GM12878 (cell line): Measurements from ENCODE around the gene HTT-AS. TPM values are rescaled to one million over a fixed set of nuclear protein-coding genes. Genes with fewer than 3 reads are reported as not detected.

Source experiments
- ATAC-seq: fragments of 200-7000 bp; cut with Tn5 transposase; 3 replicates; pipeline ENCODE4 v1.9.1; 2020; ENCODE audit warnings: mild to moderate bottlenecking, moderate library complexity
- BruUV-seq: library from RNA; stranded (reverse); fragments of 400-500 nt; replicated peaks from 2 replicates; lab custom pipeline; 2021; lab: Mats Ljungman, UMichigan
- CTCF ChIA-PET: fragments of 300-600 bp; sonication (Branson Sonifier 250); formaldehyde crosslinking; extraction: SDS; loops from one replicate; lab custom pipeline; 2021; ENCODE audit warnings: inconsistent platforms; lab: Yijun Ruan, JAX
- POLR2A ChIA-PET: fragments of 350-600 bp; formaldehyde crosslinking; extraction: SDS; loops from one replicate; lab custom pipeline; 2021; ENCODE audit warnings: inconsistent platforms; lab: Charles Lee
- RAD21 ChIA-PET: fragments of 300-600 bp; sonication (Branson Sonifier 250); formaldehyde crosslinking; loops from one replicate; lab custom pipeline; 2023; ENCODE audit warnings: antibody characterized with exemption; ENCODE audit not compliant: unreplicated experiment; lab: Charles Lee
- SMC1A ChIA-PET: fragments of 300-600 bp; sonication (Branson Sonifier 250); formaldehyde crosslinking; loops from one replicate; lab custom pipeline; 2023; ENCODE audit not compliant: unreplicated experiment, uncharacterized antibody; lab: Charles Lee
- DNase-seq: peaks from one replicate; pipeline ENCODE4 v3.0.0-alpha.2; 2011; ENCODE audit warnings: low read depth, low spot score
- FAIRE-seq: peaks from 3 replicates; lab custom pipeline; 2011; peaks lifted over from hg19 to GRCh38; lab: Jason Lieb, UNC
- H2AFZ ChIP-seq: 2 replicates; pipeline ENCODE4 v1.6.0; 2011; ENCODE audit warnings: low read depth, low read length, control low read depth; ENCODE audit not compliant: control insufficient read depth
- H3K27ac ChIP-seq: 2 replicates; pipeline ENCODE4 v1.5.1; 2011; ENCODE audit warnings: control low read depth; ENCODE audit not compliant: control insufficient read depth, insufficient read depth
- H3K27me3 ChIP-seq, 2 experiments: replicated peaks in 1 of 2; 2 replicates each; pipeline versions ENCODE4 v1.6.0 to v1.6.1; 2011; ENCODE audit warnings: low read length in 1 of 2; ENCODE audit not compliant: control insufficient read depth in 2 of 2, insufficient read depth in 2 of 2
- H3K36me3 ChIP-seq, 2 experiments: 2 replicates each; pipeline ENCODE4 v1.5.1; 2011; ENCODE audit warnings: low read length in 1 of 2; ENCODE audit not compliant: control insufficient read depth in 2 of 2, insufficient read depth in 2 of 2
- H3K4me1 ChIP-seq: 2 replicates; pipeline ENCODE4 v1.6.1; 2011; ENCODE audit warnings: mild to moderate bottlenecking, low read length, moderate library complexity, mixed read lengths; ENCODE audit not compliant: control insufficient read depth, insufficient read depth
- H3K4me2 ChIP-seq: 2 replicates; pipeline ENCODE4 v1.6.0; 2011; ENCODE audit warnings: control low read depth; ENCODE audit not compliant: control insufficient read depth, insufficient read depth
- H3K4me3 ChIP-seq: fragments of 200-600 bp; sonication (generic); 2 replicates; pipeline ENCODE4 v1.5.1; 2016
- H3K79me2 ChIP-seq: 2 replicates; pipeline ENCODE4 v1.6.0; 2011; ENCODE audit warnings: low read length; ENCODE audit not compliant: control insufficient read depth, insufficient read depth
- H3K9ac ChIP-seq: 2 replicates; pipeline ENCODE4 v1.8.0; 2011; ENCODE audit warnings: low read length, control low read depth, mixed read lengths; ENCODE audit not compliant: control insufficient read depth, insufficient read depth
- H3K9me3 ChIP-seq: replicated peaks from 3 replicates; pipeline ENCODE4 v1.5.1; 2011; ENCODE audit warnings: mild to moderate bottlenecking, low read length; ENCODE audit not compliant: control insufficient read depth, insufficient read depth
- H4K20me1 ChIP-seq: 2 replicates; pipeline ENCODE4 v1.6.0; 2011; ENCODE audit not compliant: control insufficient read depth, insufficient read depth
- ASH2L ChIP-seq: fragments of 300-600, 200-600 bp; sonication (generic); IDR thresholded peaks from 2 replicates; pipeline ENCODE4 v1.6.1; 2017; ENCODE audit warnings: low read depth, mild to moderate bottlenecking, borderline replicate concordance
- EED ChIP-seq: sonication (generic); IDR thresholded peaks from 2 replicates; pipeline ENCODE4 v1.6.1; 2016; ENCODE audit warnings: antibody characterized with exemption, low read depth
- EGR1 ChIP-seq, 2 experiments: IDR thresholded peaks; 1 replicate in 1 of 2; 2 replicates in 1 of 2; pipeline ENCODE4 v1.6.1; 2011 to 2012; ENCODE audit warnings: low read depth in 2 of 2, low read length in 2 of 2, borderline replicate concordance in 1 of 2, mild to moderate bottlenecking in 1 of 2, moderate library complexity in 1 of 2
- IRF4 ChIP-seq: IDR thresholded peaks from 2 replicates; pipeline ENCODE4 v1.6.1; 2011; ENCODE audit warnings: low read depth, low read length
- LARP7 ChIP-seq: fragments of 450-650 bp; IDR thresholded peaks from 2 replicates; pipeline ENCODE4 v1.6.1; 2017; ENCODE audit warnings: mild to moderate bottlenecking
- POLR2AphosphoS2 ChIP-seq: IDR thresholded peaks from 2 replicates; pipeline ENCODE4 v1.6.1; 2011; ENCODE audit warnings: low read depth, mild to moderate bottlenecking, low read length, improper control_type of control experiment, moderate library complexity
- SIN3A ChIP-seq: IDR thresholded peaks from 2 replicates; pipeline ENCODE4 v1.6.1; 2012; ENCODE audit warnings: low read depth, low read length, improper control_type of control experiment
- SIX5 ChIP-seq: IDR thresholded peaks from 2 replicates; pipeline ENCODE4 v1.6.1; 2011; ENCODE audit warnings: mild to moderate bottlenecking, low read depth, low read length, moderate library complexity; ENCODE audit not compliant: severe bottlenecking
- SRF ChIP-seq, 2 experiments: IDR thresholded peaks; 2 replicates each; pipeline ENCODE4 v1.6.1; 2011; ENCODE audit warnings: low read depth in 2 of 2, low read length in 2 of 2, mild to moderate bottlenecking in 1 of 2, moderate library complexity in 1 of 2
- SUZ12 ChIP-seq: fragments of 200-600 bp; sonication (generic); IDR thresholded peaks from one replicate; pipeline ENCODE4 v1.6.1; 2018; ENCODE audit warnings: antibody characterized with exemption, mild to moderate bottlenecking; ENCODE audit not compliant: unreplicated experiment
- TCF3 ChIP-seq: IDR thresholded peaks from 2 replicates; pipeline ENCODE4 v1.6.1; 2012; ENCODE audit warnings: low read depth, mild to moderate bottlenecking, low read length, borderline replicate concordance; ENCODE audit not compliant: insufficient read depth
- ZBED1 ChIP-seq: IDR thresholded peaks from 2 replicates; pipeline ENCODE4 v1.6.1; 2016; ENCODE audit warnings: borderline replicate concordance
- WGBS: methylation state at CpG from one replicate; pipeline ENCODE4 v1.1.6; 2016; ENCODE audit warnings: low lambda C conversion rate; ENCODE audit not compliant: insufficient replicate concordance, insufficient coverage; ENCODE audit errors: missing lambda C conversion rate; 5-methylcytosine and 5-hydroxymethylcytosine counted together
- in situ Hi-C: fragments of 300-500 bp; cut with MboI; formaldehyde crosslinking; loops from 9 replicates; pipeline ENCODE4 v1.14.3; 2018; ENCODE audit warnings: mixed read lengths
- intact Hi-C: fragments of 100-400 bp; cut with micrococcal nuclease; formaldehyde crosslinking; loops from one replicate; pipeline ENCODE4 v1.14.2; 2022; ENCODE audit not compliant: unreplicated experiment
- polyA plus RNA-seq, 11 experiments: library from polyadenylated mRNA; depleted of rRNA in 4 of 11; unstranded in 6 of 11; stranded (reverse) in 5 of 11; fragments of >200 nt; fragmentation: Nextera tagmentation in 4 of 11; fragmentation: Illumina TruSeq in 1 of 11; extraction: Ambion mirVana in 4 of 11; extraction: Trizol in 1 of 11; gene quantifications; 1 replicate in 1 of 11; 2 replicates in 10 of 11; pipeline versions ENCODE4 v1.2.1 to v1.2.3, GENCODE V29; 2011 to 2016; ENCODE audit warnings: inconsistent platforms in 2 of 11, missing spikeins in 2 of 11, low read depth in 1 of 11
- total RNA-seq, 4 experiments: library from RNA; depleted of rRNA in 3 of 4; stranded (reverse); fragments of >200 nt in 3 of 4; fragmentation: Illumina TruSeq in 1 of 4; extraction: Trizol in 1 of 4; gene quantifications; 2 replicates each; pipeline versions ENCODE4 v1.2.1 to v1.2.3, GENCODE V29; 2013 to 2021
- TF ChIP-seq, protein P1 (sequence below): IDR thresholded peaks from 2 replicates; pipeline ENCODE4 v1.6.1; 2011; ENCODE audit warnings: low read depth, low read length, improper control_type of control experiment, borderline replicate concordance
- TF ChIP-seq, protein P2 (sequence below): IDR thresholded peaks from 2 replicates; pipeline ENCODE4 v1.6.1; 2011; ENCODE audit warnings: borderline replicate concordance, low read depth, mild to moderate bottlenecking, moderate library complexity, mixed read lengths, low read length; ENCODE audit not compliant: insufficient read depth; ENCODE audit errors: extremely low read length
- TF ChIP-seq, protein P3 (sequence below): fragments of 450-650 bp; IDR thresholded peaks from 2 replicates; pipeline ENCODE4 v1.6.1; 2016; ENCODE audit warnings: mild to moderate bottlenecking, moderate library complexity, borderline replicate concordance

HTT-AS gene
- total and polyA plus RNA-seq, 10 of the 15 experiments (the other 5 are each of a cell fraction or from before 2014, with no cell fraction given): not detected

DNA sequence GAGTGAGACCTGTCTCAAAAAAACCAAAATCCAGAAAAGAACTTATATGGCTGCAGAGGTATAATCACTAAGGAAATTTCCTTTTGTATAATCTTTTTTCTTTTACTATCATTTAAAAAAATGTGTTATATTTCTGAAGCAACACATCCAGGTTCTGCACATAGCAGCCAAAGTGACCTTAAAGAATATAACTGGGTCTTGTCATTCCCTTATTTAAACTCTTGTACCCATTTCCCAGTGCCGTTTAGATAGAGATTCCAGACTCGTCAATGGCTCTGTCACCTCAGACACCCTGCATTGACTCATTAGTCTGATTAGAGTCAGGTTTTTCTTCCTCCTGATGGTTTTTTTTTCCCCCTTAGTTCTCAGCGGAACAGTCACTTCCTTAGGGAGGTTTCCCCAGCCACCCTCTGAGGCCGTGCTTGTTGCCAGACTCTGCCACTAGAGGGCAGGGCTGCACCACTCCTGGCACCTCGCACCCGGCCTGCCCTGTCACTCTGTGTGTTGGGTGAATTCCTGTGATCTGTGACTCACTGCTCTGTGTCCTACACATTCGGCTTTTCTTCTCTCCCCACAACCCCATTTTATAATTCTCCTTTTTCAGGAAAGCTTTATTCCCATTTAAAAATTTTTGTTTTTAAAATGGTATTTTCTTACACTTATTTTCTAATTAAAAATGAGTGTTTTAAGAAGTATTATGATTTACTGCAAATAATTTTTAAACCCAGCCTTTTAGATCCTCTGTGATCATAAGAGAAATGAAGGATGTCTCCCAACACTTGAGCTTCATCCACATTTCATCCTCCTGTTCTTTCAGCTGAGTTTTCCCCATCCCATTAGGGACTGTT is 32.2 kb upstream of the HTT-AS start (continued):
- TF ChIP-seq LARP7 (no peak), EGR1 (IDR thresholded peaks at IDR 0.05; ENCODE audit: borderline replicate concordance in 1 of 2, low read depth in 2 of 2, low read length in 2 of 2) (no peak), TCF3 (no peak), SIN3A (no peak), EED (peak; percentile 78)
- TF ChIP-seq, protein P1, sequence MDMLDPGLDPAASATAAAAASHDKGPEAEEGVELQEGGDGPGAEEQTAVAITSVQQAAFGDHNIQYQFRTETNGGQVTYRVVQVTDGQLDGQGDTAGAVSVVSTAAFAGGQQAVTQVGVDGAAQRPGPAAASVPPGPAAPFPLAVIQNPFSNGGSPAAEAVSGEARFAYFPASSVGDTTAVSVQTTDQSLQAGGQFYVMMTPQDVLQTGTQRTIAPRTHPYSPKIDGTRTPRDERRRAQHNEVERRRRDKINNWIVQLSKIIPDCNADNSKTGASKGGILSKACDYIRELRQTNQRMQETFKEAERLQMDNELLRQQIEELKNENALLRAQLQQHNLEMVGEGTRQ: no peak

DNA sequence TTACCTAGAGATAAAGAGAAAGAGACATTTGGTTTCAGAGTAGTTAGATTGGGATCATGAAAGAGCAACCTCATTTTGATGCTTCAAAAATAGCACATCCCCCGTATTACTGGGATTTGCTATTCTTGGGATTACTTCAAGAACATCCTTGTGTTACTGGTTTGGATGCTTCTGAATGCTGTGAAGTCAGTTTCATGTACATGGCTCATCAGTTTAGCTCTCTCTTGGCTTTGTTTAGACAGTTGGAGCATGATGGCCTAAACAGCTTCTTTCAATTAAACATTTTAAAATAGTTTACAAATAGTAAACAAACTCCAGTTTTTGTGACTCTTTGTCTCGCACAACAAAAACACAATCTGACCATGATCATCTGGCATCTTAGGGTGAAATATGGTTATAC is 24.0 kb upstream of the HTT-AS start:
- Histone ChIP-seq H3K4me2 (no peak overlapping the region), H3K79me2 (peaks cover 23% of the 10 kb centered on the region), H3K27me3 (no peaks in the 10 kb centered on the region), H3K9me3 (no peaks in the 10 kb centered on the region), H2AFZ (no peak overlapping the region), H4K20me1 (0 out of 2 replicates have a peak, but pooled peaks cover 2% of the 10 kb centered on the region), H3K9ac (no peak overlapping the region), H3K4me3 (no peak overlapping the region), H3K27ac (no peak overlapping the region), H3K36me3 (peaks cover 18 to 29% of the 10 kb centered on the region in 2 experiments; a peak in 3 of 4 replicates), H3K4me1 (no peaks in the 10 kb centered on the region)
- in situ Hi-C loops: no loop called here
- ChIA-PET SMC1A (interaction anchor here (1.6 kb wide), 2 partner anchors 9 to 11 kb away, joined by 3 to 5 read pairs; no protein-coding TSS in a partner anchor), POLR2A (no interaction called here), RAD21 (no interaction called here), CTCF (interaction anchor here (2.0 kb wide), 1 partner anchor 9 kb away, joined by 11 read pairs; no protein-coding TSS in a partner anchor)
- ATAC-seq: no peak
- no peak for FAIRE-seq
- intact Hi-C loops: no loop called here
- BruUV-seq: no TSS peak
- DNase-seq: no peak
- WGBS: 87% methylated on average over 2 of the region's 2 CpGs
- TF ChIP-seq, protein P2, sequence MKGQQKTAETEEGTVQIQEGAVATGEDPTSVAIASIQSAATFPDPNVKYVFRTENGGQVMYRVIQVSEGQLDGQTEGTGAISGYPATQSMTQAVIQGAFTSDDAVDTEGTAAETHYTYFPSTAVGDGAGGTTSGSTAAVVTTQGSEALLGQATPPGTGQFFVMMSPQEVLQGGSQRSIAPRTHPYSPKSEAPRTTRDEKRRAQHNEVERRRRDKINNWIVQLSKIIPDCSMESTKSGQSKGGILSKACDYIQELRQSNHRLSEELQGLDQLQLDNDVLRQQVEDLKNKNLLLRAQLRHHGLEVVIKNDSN: no peak
- TF ChIP-seq, protein P3, sequence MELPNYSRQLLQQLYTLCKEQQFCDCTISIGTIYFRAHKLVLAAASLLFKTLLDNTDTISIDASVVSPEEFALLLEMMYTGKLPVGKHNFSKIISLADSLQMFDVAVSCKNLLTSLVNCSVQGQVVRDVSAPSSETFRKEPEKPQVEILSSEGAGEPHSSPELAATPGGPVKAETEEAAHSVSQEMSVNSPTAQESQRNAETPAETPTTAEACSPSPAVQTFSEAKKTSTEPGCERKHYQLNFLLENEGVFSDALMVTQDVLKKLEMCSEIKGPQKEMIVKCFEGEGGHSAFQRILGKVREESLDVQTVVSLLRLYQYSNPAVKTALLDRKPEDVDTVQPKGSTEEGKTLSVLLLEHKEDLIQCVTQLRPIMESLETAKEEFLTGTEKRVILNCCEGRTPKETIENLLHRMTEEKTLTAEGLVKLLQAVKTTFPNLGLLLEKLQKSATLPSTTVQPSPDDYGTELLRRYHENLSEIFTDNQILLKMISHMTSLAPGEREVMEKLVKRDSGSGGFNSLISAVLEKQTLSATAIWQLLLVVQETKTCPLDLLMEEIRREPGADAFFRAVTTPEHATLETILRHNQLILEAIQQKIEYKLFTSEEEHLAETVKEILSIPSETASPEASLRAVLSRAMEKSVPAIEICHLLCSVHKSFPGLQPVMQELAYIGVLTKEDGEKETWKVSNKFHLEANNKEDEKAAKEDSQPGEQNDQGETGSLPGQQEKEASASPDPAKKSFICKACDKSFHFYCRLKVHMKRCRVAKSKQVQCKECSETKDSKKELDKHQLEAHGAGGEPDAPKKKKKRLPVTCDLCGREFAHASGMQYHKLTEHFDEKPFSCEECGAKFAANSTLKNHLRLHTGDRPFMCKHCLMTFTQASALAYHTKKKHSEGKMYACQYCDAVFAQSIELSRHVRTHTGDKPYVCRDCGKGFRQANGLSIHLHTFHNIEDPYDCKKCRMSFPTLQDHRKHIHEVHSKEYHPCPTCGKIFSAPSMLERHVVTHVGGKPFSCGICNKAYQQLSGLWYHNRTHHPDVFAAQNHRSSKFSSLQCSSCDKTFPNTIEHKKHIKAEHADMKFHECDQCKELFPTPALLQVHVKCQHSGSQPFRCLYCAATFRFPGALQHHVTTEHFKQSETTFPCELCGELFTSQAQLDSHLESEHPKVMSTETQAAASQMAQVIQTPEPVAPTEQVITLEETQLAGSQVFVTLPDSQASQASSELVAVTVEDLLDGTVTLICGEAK: no peak
- no peak for TF ChIP-seq ZBED1
- no peak for TF ChIP-seq ASH2L
- no peak for TF ChIP-seq POLR2AphosphoS2
- no peak for TF ChIP-seq SUZ12
- TF ChIP-seq SRF (IDR thresholded peaks at IDR 0.05; ENCODE audit: low read depth in 2 of 2, low read length in 2 of 2): no peak
- TF ChIP-seq IRF4: no peak
- no peak for TF ChIP-seq SIX5
